GM12878 (cell line): ENCODE results near the gene ACAD11. TPM values are rescaled to one million over a fixed set of nuclear protein-coding genes. Genes with fewer than 3 reads are reported as not detected.

Experiments used
- ATAC-seq: fragments of 200-7000 bp; cut with Tn5 transposase; 3 replicates; pipeline ENCODE4 v1.9.1; 2020; ENCODE audit warnings: mild to moderate bottlenecking, moderate library complexity
- BruUV-seq: library from RNA; stranded (reverse); fragments of 400-500 nt; replicated peaks from 2 replicates; lab custom pipeline; 2021; lab: Mats Ljungman, UMichigan
- CTCF ChIA-PET: fragments of 300-600 bp; sonication (Branson Sonifier 250); formaldehyde crosslinking; extraction: SDS; loops from one replicate; lab custom pipeline; 2021; ENCODE audit warnings: inconsistent platforms; lab: Yijun Ruan, JAX
- POLR2A ChIA-PET: fragments of 350-600 bp; formaldehyde crosslinking; extraction: SDS; loops from one replicate; lab custom pipeline; 2021; ENCODE audit warnings: inconsistent platforms; lab: Charles Lee
- RAD21 ChIA-PET: fragments of 300-600 bp; sonication (Branson Sonifier 250); formaldehyde crosslinking; loops from one replicate; lab custom pipeline; 2023; ENCODE audit warnings: antibody characterized with exemption; ENCODE audit not compliant: unreplicated experiment; lab: Charles Lee
- SMC1A ChIA-PET: fragments of 300-600 bp; sonication (Branson Sonifier 250); formaldehyde crosslinking; loops from one replicate; lab custom pipeline; 2023; ENCODE audit not compliant: unreplicated experiment, uncharacterized antibody; lab: Charles Lee
- DNase-seq: peaks from one replicate; pipeline ENCODE4 v3.0.0-alpha.2; 2011; ENCODE audit warnings: low read depth, low spot score
- FAIRE-seq: peaks from 3 replicates; lab custom pipeline; 2011; peaks lifted over from hg19 to GRCh38; lab: Jason Lieb, UNC
- H2AFZ ChIP-seq: 2 replicates; pipeline ENCODE4 v1.6.0; 2011; ENCODE audit warnings: low read depth, low read length, control low read depth; ENCODE audit not compliant: control insufficient read depth
- H3K27ac ChIP-seq: 2 replicates; pipeline ENCODE4 v1.5.1; 2011; ENCODE audit warnings: control low read depth; ENCODE audit not compliant: control insufficient read depth, insufficient read depth
- H3K27me3 ChIP-seq, 2 experiments: replicated peaks in 1 of 2; 2 replicates each; pipeline versions ENCODE4 v1.6.0 to v1.6.1; 2011; ENCODE audit warnings: low read length in 1 of 2; ENCODE audit not compliant: control insufficient read depth in 2 of 2, insufficient read depth in 2 of 2
- H3K36me3 ChIP-seq, 2 experiments: 2 replicates each; pipeline ENCODE4 v1.5.1; 2011; ENCODE audit warnings: low read length in 1 of 2; ENCODE audit not compliant: control insufficient read depth in 2 of 2, insufficient read depth in 2 of 2
- H3K4me1 ChIP-seq: 2 replicates; pipeline ENCODE4 v1.6.1; 2011; ENCODE audit warnings: mild to moderate bottlenecking, low read length, moderate library complexity, mixed read lengths; ENCODE audit not compliant: control insufficient read depth, insufficient read depth
- H3K4me2 ChIP-seq: 2 replicates; pipeline ENCODE4 v1.6.0; 2011; ENCODE audit warnings: control low read depth; ENCODE audit not compliant: control insufficient read depth, insufficient read depth
- H3K4me3 ChIP-seq: fragments of 200-600 bp; sonication (generic); 2 replicates; pipeline ENCODE4 v1.5.1; 2016
- H3K79me2 ChIP-seq: 2 replicates; pipeline ENCODE4 v1.6.0; 2011; ENCODE audit warnings: low read length; ENCODE audit not compliant: control insufficient read depth, insufficient read depth
- H3K9ac ChIP-seq: 2 replicates; pipeline ENCODE4 v1.8.0; 2011; ENCODE audit warnings: low read length, control low read depth, mixed read lengths; ENCODE audit not compliant: control insufficient read depth, insufficient read depth
- H3K9me3 ChIP-seq: replicated peaks from 3 replicates; pipeline ENCODE4 v1.5.1; 2011; ENCODE audit warnings: mild to moderate bottlenecking, low read length; ENCODE audit not compliant: control insufficient read depth, insufficient read depth
- H4K20me1 ChIP-seq: 2 replicates; pipeline ENCODE4 v1.6.0; 2011; ENCODE audit not compliant: control insufficient read depth, insufficient read depth
- DPF2 ChIP-seq: fragments of 450-650 bp; IDR thresholded peaks from 2 replicates; pipeline ENCODE4 v1.6.1; 2017; ENCODE audit warnings: mild to moderate bottlenecking
- EGR1 ChIP-seq, 2 experiments: IDR thresholded peaks; 1 replicate in 1 of 2; 2 replicates in 1 of 2; pipeline ENCODE4 v1.6.1; 2011 to 2012; ENCODE audit warnings: low read depth in 2 of 2, low read length in 2 of 2, borderline replicate concordance in 1 of 2, mild to moderate bottlenecking in 1 of 2, moderate library complexity in 1 of 2
- GATAD2B ChIP-seq: fragments of 450-650 bp; conservative IDR thresholded peaks from 2 replicates; pipeline ENCODE4 v1.6.1; 2017; ENCODE audit warnings: low read depth, mild to moderate bottlenecking, moderate library complexity
- PML ChIP-seq: IDR thresholded peaks from 2 replicates; pipeline ENCODE4 v1.6.1; 2012; ENCODE audit warnings: low read length, inconsistent platforms
- SREBF1 ChIP-seq: IDR thresholded peaks from 2 replicates; pipeline ENCODE4 v1.6.1; 2012; ENCODE audit warnings: mild to moderate bottlenecking, low read length
- ZSCAN29 ChIP-seq: fragments of 450-650 bp; IDR thresholded peaks from 2 replicates; pipeline ENCODE4 v1.6.1; 2017; ENCODE audit warnings: mild to moderate bottlenecking, moderate library complexity
- WGBS: methylation state at CpG from one replicate; pipeline ENCODE4 v1.1.6; 2016; ENCODE audit warnings: low lambda C conversion rate; ENCODE audit not compliant: insufficient replicate concordance, insufficient coverage; ENCODE audit errors: missing lambda C conversion rate; 5-methylcytosine and 5-hydroxymethylcytosine counted together
- in situ Hi-C: fragments of 300-500 bp; cut with MboI; formaldehyde crosslinking; loops from 9 replicates; pipeline ENCODE4 v1.14.3; 2018; ENCODE audit warnings: mixed read lengths
- intact Hi-C: fragments of 100-400 bp; cut with micrococcal nuclease; formaldehyde crosslinking; loops from one replicate; pipeline ENCODE4 v1.14.2; 2022; ENCODE audit not compliant: unreplicated experiment
- polyA plus RNA-seq, 11 experiments: library from polyadenylated mRNA; depleted of rRNA in 4 of 11; unstranded in 6 of 11; stranded (reverse) in 5 of 11; fragments of >200 nt; fragmentation: Nextera tagmentation in 4 of 11; fragmentation: Illumina TruSeq in 1 of 11; extraction: Ambion mirVana in 4 of 11; extraction: Trizol in 1 of 11; gene quantifications; 1 replicate in 1 of 11; 2 replicates in 10 of 11; pipeline versions ENCODE4 v1.2.1 to v1.2.3, GENCODE V29; 2011 to 2016; ENCODE audit warnings: inconsistent platforms in 2 of 11, missing spikeins in 2 of 11, low read depth in 1 of 11
- total RNA-seq, 4 experiments: library from RNA; depleted of rRNA in 3 of 4; stranded (reverse); fragments of >200 nt in 3 of 4; fragmentation: Illumina TruSeq in 1 of 4; extraction: Trizol in 1 of 4; gene quantifications; 2 replicates each; pipeline versions ENCODE4 v1.2.1 to v1.2.3, GENCODE V29; 2013 to 2021
- TF ChIP-seq, protein P1 (sequence below): IDR thresholded peaks from 2 replicates; pipeline ENCODE4 v1.6.1; 2011; ENCODE audit warnings: low read depth, low read length, improper control_type of control experiment, borderline replicate concordance
- TF ChIP-seq, protein P2 (sequence below): fragments of 450-650 bp; IDR thresholded peaks from 2 replicates; pipeline ENCODE4 v1.6.1; 2017; ENCODE audit warnings: mild to moderate bottlenecking, moderate library complexity

The ACAD11 gene
- total and polyA plus RNA-seq, 10 of the 15 experiments (the other 5 are each of a cell fraction or from before 2014, with no cell fraction given) = 2.4 to 15.9 (median 10.4) TPM

DNA sequence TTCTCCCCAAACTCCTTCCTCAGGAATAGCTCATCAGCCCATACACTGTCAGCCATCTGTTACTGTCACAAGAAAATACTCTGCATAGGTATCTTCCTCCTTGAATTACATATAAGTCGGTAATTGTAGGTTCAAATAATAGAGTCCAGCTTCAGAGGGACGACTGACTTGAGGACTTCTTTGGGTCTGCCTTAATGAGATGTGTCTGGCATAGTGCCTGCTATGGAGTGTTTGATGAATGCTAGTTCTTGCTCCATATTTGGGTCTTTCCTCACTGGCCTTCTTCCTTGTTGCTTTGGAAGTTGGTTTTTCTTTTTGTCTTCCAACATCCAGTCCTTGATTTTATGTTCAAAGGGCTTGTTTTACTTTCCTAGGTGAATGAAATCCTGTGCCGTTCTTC is 129.0 kb downstream of the ACAD11 start:
- TF ChIP-seq GATAD2B = no peak
- TF ChIP-seq ZSCAN29 = no peak
- no peak for TF ChIP-seq DPF2
- no peak for TF ChIP-seq EGR1 (IDR thresholded peaks at IDR 0.05; ENCODE audit: borderline replicate concordance in 1 of 2, low read depth in 2 of 2, low read length in 2 of 2)
- no peak for TF ChIP-seq SREBF1
- TF ChIP-seq, all 136 proteins: peak for 0
- intact Hi-C loops (no loop called here), in situ Hi-C loops (loop anchor here (25.0 kb wide), 1 partner anchor 857 kb away; no protein-coding TSS in a partner anchor)
- FAIRE-seq (no peak), DNase-seq (no peak), ATAC-seq (no peak)
- H3K4me3 ChIP-seq = no peak overlapping the region
- no TSS peak for BruUV-seq
- no peaks in the 10 kb centered on the region for H3K27me3 ChIP-seq
- peaks cover 0 to 22% of the 10 kb centered on the region in 2 experiments for H3K36me3 ChIP-seq
- ChIA-PET CTCF (interaction anchor here (1.5 kb wide), 1 partner anchor 111 kb away, joined by 8 read pairs; no protein-coding TSS in a partner anchor), SMC1A (interaction anchor here (0.6 to 1.2 kb wide), 2 partner anchors 26 to 111 kb away, joined by 3 to 5 read pairs; no protein-coding TSS in a partner anchor), POLR2A (no interaction called here), RAD21 (interaction anchor here (1.0 kb wide), 1 partner anchor 112 kb away, joined by 5 read pairs; no protein-coding TSS in a partner anchor)
- WGBS = 94% methylated on average over 3 of the region's 3 CpGs
- no peaks in the 10 kb centered on the region for H4K20me1 ChIP-seq
- no peak overlapping the region for H3K4me2 ChIP-seq
- H3K4me1 ChIP-seq = no peaks in the 10 kb centered on the region
- H2AFZ ChIP-seq = no peak overlapping the region
- H3K79me2 ChIP-seq = no peaks in the 10 kb centered on the region
- no peak overlapping the region for H3K9ac ChIP-seq
- no peaks in the 10 kb centered on the region for H3K9me3 ChIP-seq
- no peak overlapping the region for H3K27ac ChIP-seq

DNA sequence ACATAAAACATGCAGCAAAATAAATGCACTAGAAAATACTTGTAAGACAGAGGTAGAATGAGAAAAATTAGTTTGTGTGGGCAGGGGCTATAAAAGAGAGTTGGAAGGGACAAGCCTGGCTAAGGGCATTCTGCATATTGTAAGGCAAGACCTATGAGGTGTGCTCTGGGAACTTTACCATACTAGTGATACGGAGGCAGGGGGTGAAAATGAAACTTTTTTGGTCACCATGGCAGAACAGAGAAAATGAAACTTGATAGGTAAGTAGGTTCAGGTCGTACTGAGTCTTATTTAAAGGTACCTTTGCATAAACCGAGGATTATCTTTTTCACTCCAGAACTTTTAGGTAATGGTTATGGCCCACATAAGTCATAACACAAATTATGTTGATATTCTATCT is 137.3 kb downstream of the ACAD11 start:
- FAIRE-seq = peak; percentile 87
- intact Hi-C loops = no loop called here
- POLR2A ChIA-PET = no interaction called here
- no peak for TF ChIP-seq PML
- TF ChIP-seq, protein P1, sequence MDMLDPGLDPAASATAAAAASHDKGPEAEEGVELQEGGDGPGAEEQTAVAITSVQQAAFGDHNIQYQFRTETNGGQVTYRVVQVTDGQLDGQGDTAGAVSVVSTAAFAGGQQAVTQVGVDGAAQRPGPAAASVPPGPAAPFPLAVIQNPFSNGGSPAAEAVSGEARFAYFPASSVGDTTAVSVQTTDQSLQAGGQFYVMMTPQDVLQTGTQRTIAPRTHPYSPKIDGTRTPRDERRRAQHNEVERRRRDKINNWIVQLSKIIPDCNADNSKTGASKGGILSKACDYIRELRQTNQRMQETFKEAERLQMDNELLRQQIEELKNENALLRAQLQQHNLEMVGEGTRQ = no peak
- TF ChIP-seq, protein P2, sequence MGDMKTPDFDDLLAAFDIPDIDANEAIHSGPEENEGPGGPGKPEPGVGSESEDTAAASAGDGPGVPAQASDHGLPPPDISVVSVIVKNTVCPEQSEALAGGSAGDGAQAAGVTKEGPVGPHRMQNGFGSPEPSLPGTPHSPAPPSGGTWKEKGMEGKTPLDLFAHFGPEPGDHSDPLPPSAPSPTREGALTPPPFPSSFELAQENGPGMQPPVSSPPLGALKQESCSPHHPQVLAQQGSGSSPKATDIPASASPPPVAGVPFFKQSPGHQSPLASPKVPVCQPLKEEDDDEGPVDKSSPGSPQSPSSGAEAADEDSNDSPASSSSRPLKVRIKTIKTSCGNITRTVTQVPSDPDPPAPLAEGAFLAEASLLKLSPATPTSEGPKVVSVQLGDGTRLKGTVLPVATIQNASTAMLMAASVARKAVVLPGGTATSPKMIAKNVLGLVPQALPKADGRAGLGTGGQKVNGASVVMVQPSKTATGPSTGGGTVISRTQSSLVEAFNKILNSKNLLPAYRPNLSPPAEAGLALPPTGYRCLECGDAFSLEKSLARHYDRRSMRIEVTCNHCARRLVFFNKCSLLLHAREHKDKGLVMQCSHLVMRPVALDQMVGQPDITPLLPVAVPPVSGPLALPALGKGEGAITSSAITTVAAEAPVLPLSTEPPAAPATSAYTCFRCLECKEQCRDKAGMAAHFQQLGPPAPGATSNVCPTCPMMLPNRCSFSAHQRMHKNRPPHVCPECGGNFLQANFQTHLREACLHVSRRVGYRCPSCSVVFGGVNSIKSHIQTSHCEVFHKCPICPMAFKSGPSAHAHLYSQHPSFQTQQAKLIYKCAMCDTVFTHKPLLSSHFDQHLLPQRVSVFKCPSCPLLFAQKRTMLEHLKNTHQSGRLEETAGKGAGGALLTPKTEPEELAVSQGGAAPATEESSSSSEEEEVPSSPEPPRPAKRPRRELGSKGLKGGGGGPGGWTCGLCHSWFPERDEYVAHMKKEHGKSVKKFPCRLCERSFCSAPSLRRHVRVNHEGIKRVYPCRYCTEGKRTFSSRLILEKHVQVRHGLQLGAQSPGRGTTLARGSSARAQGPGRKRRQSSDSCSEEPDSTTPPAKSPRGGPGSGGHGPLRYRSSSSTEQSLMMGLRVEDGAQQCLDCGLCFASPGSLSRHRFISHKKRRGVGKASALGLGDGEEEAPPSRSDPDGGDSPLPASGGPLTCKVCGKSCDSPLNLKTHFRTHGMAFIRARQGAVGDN = no peak
- TF ChIP-seq, all 136 proteins: peak for 0
- no peaks in the 10 kb centered on the region for H4K20me1 ChIP-seq
- no peak overlapping the region for H3K27ac ChIP-seq
- BruUV-seq = no TSS peak
- H3K27me3 ChIP-seq = no peaks in the 10 kb centered on the region
- RAD21 ChIA-PET = no interaction called here
- peaks cover 5% of the 10 kb centered on the region; the same call in 1 of the 2 replicates for H3K4me1 ChIP-seq
- H2AFZ ChIP-seq = no peak overlapping the region
- no peak overlapping the region for H3K4me2 ChIP-seq
- 2% methylated on average over 3 of the region's 3 CpGs for WGBS
- DNase-seq = peak; percentile 34
- no peaks in the 10 kb centered on the region for H3K9me3 ChIP-seq
- no peaks in the 10 kb centered on the region for H3K79me2 ChIP-seq
- no peak overlapping the region for H3K4me3 ChIP-seq
- SMC1A ChIA-PET = interaction anchor here (2.1 kb wide), 1 partner anchor 13 kb away, joined by 7 read pairs; no protein-coding TSS in a partner anchor
- peaks cover 0 to 9% of the 10 kb centered on the region in 2 experiments; a peak in 2 of 4 replicates for H3K36me3 ChIP-seq
- CTCF ChIA-PET = interaction anchor here (0.7 to 3.6 kb wide), 4 partner anchors 12 to 1954 kb away, joined by 3 to 25 read pairs (median 3); no protein-coding TSS in a partner anchor
- H3K9ac ChIP-seq = no peak overlapping the region
- in situ Hi-C loops = no loop called here
- ATAC-seq = peak; percentile 89
